Liver (tissue), 9 donors: Measurements from ENCODE around the gene KLHDC2. TPM values are rescaled to one million over a fixed set of nuclear protein-coding genes. Genes with fewer than 3 reads are reported as not detected.
A peak's percentile ranks its signal among the peaks of the same experiment; 100 is the strongest.

Experiments
- DNase-seq: peaks from one replicate; pipeline ENCODE4 v3.0.0-alpha.2; 2017; ENCODE audit warnings: low spot score
- H3K27ac ChIP-seq, 2 donors: one replicate each; pipeline ENCODE4 v1.7.0; 2013; ENCODE audit warnings: inconsistent platforms in 2 of 2, low read length in 2 of 2, control low read depth in 1 of 2, low read depth in 1 of 2, mild to moderate bottlenecking in 1 of 2
- H3K27me3 ChIP-seq, 4 donors: one replicate each; pipeline versions ENCODE4 v1.6.1 to v1.7.0; 2013; ENCODE audit warnings: low read length in 3 of 4, inconsistent platforms in 1 of 4, mild to moderate bottlenecking in 1 of 4, moderate library complexity in 1 of 4; ENCODE audit not compliant: control insufficient read depth in 4 of 4, insufficient read depth in 4 of 4
- H3K36me3 ChIP-seq, 4 donors: one replicate each; pipeline versions ENCODE4 v1.6.1 to v1.7.0; 2013; ENCODE audit warnings: low read length in 3 of 4, mild to moderate bottlenecking in 3 of 4, low read depth in 1 of 4, moderate library complexity in 1 of 4; ENCODE audit not compliant: control insufficient read depth in 4 of 4, insufficient read depth in 3 of 4
- H3K4me1 ChIP-seq, 4 donors: one replicate each; pipeline versions ENCODE4 v1.6.1 to v1.7.0; 2013; ENCODE audit warnings: low read length in 3 of 4, mild to moderate bottlenecking in 3 of 4, moderate library complexity in 1 of 4; ENCODE audit not compliant: control insufficient read depth in 4 of 4, insufficient read depth in 4 of 4
- H3K4me3 ChIP-seq, 3 donors: one replicate each; pipeline versions ENCODE4 v1.6.1 to v1.7.0; 2013; ENCODE audit warnings: low read length in 3 of 3, control low read depth in 1 of 3, low read depth in 1 of 3, mild to moderate bottlenecking in 1 of 3
- H3K9ac ChIP-seq, 2 donors: one replicate each; pipeline ENCODE4 v1.7.0; 2013; ENCODE audit warnings: low read length in 2 of 2, mild to moderate bottlenecking in 2 of 2, moderate library complexity in 2 of 2, control low read depth in 1 of 2, low read depth in 1 of 2
- H3K9me3 ChIP-seq, 4 donors: one replicate each; pipeline versions ENCODE4 v1.6.1 to v1.7.0; 2013; ENCODE audit warnings: low read length in 3 of 4; ENCODE audit not compliant: control insufficient read depth in 4 of 4
- EGR1 ChIP-seq, 2 donors: IDR thresholded peaks; 2 replicates each; pipeline ENCODE4 v1.6.1; 2016 to 2018; ENCODE audit warnings: antibody characterized with exemption in 2 of 2, low read depth in 2 of 2
- FOXA1 ChIP-seq: IDR thresholded peaks from 2 replicates; pipeline ENCODE4 v1.6.1; 2016; ENCODE audit warnings: antibody characterized with exemption
- FOXA2 ChIP-seq: IDR thresholded peaks from 2 replicates; pipeline ENCODE4 v1.6.1; 2016; ENCODE audit warnings: antibody characterized with exemption
- GABPA ChIP-seq, 2 donors: IDR thresholded peaks in 1 of 2; conservative IDR thresholded peaks in 1 of 2; 2 replicates each; pipeline ENCODE4 v1.6.1; 2016; ENCODE audit warnings: antibody characterized with exemption in 2 of 2, mild to moderate bottlenecking in 1 of 2, moderate library complexity in 1 of 2
- HNF4A ChIP-seq, 2 donors: conservative IDR thresholded peaks; 2 replicates each; pipeline ENCODE4 v1.6.1; 2016; ENCODE audit warnings: antibody characterized with exemption in 2 of 2, mild to moderate bottlenecking in 2 of 2
- HNF4G ChIP-seq: IDR thresholded peaks from 2 replicates; pipeline ENCODE4 v1.6.1; 2016; ENCODE audit warnings: antibody characterized with exemption
- JUND ChIP-seq, 2 donors: IDR thresholded peaks; 2 replicates each; pipeline ENCODE4 v1.6.1; 2016; ENCODE audit warnings: antibody characterized with exemption in 2 of 2
- NR2F2 ChIP-seq: IDR thresholded peaks from 2 replicates; pipeline ENCODE4 v1.6.1; 2016; ENCODE audit warnings: antibody characterized with exemption
- RAD21 ChIP-seq, 2 donors: IDR thresholded peaks; 2 replicates each; pipeline ENCODE4 v1.6.1; 2016; ENCODE audit warnings: antibody characterized with exemption in 2 of 2, mild to moderate bottlenecking in 2 of 2
- RXRA ChIP-seq, 2 donors: IDR thresholded peaks; 2 replicates each; pipeline ENCODE4 v1.6.1; 2017 to 2018; ENCODE audit warnings: antibody characterized with exemption in 2 of 2, mild to moderate bottlenecking in 1 of 2
- SP1 ChIP-seq: IDR thresholded peaks from 2 replicates; pipeline ENCODE4 v1.6.1; 2018; ENCODE audit warnings: antibody characterized with exemption, mild to moderate bottlenecking
- TAF1 ChIP-seq: conservative IDR thresholded peaks from 2 replicates; pipeline ENCODE4 v1.6.1; 2016; ENCODE audit warnings: antibody characterized with exemption, mild to moderate bottlenecking
- WGBS: extraction: QIAGEN DNeasy Blood & Tissue Kit; methylation state at CpG from one replicate; pipeline ENCODE4 v1.1.7; 2013; 5-methylcytosine and 5-hydroxymethylcytosine counted together
- polyA plus RNA-seq, 2 donors: library from polyadenylated mRNA; stranded (reverse) in 1 of 2; unstranded in 1 of 2; fragments of 200-250 nt in 1 of 2; fragments of >200 nt in 1 of 2; fragmentation: Nextera tagmentation in 1 of 2; extraction: Ambion mirVana in 1 of 2; gene quantifications; one replicate each; pipeline versions ENCODE4 v1.2.1 to v1.2.3, GENCODE V29; 2013 to 2015
- total RNA-seq, 2 donors: library from RNA; depleted of rRNA; stranded (reverse); fragments of >200 nt; gene quantifications; one replicate each; pipeline ENCODE4 v1.2.3, GENCODE V29; 2014
- TF ChIP-seq, protein P1 (sequence below): fragments of 150-350 bp; IDR thresholded peaks from 2 replicates; pipeline ENCODE4 v1.5.1; 2017; ENCODE audit warnings: improper control_type of control experiment, low read depth, low read length; ENCODE audit not compliant: missing input control
- TF ChIP-seq, protein P2 (sequence below): IDR thresholded peaks from 2 replicates; pipeline ENCODE4 v1.6.1; 2016; ENCODE audit warnings: antibody characterized with exemption
- TF ChIP-seq, protein P3 (sequence below): IDR thresholded peaks from 2 replicates; pipeline ENCODE4 v1.6.1; 2016; ENCODE audit warnings: antibody characterized with exemption
- donor health status: healthy.
- donor health status: healthy.
- donor health status: healthy.
- donor health status: healthy.
- donor health status: healthy.

KLHDC2 gene
- total and polyA plus RNA-seq, 4 donors = 41.1 to 99.0 (median 89.0) TPM

DNA sequence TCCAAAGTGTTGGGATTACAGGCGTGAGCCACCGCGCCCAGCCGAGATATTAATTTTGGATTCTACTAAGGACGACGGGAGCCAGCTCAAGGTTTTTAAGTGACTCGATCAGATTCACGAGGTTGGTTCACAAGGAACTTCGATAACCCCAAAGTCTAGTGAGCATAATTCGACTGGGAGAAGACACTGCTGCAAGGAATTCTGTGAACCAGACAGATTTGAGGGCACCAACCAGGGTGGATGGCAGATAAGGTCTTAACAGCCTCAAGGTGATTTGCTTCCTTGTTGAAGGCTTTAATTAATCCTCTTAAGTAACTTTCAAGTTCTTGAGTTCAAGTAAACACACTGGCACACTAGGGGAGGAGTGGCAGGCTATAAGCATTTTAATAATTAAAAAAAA, 1.1 kb upstream of the KLHDC2 start:
- Histone ChIP-seq H3K4me1 (peaks cover 4 to 28% (median 15%) of the 10 kb centered on the region in 4 donors), H3K36me3 (no peaks in the 10 kb centered on the region), H3K27ac (peak overlapping the region; percentile 98 to 99), H3K9ac (peak overlapping the region; percentile 93 to 95), H3K4me3 (peak overlapping the region; percentile 56 to 95 (median 69)), H3K27me3 (no peaks in the 10 kb centered on the region), H3K9me3 (no peaks in the 10 kb centered on the region)
- 78% methylated on average over 10 of the region's 10 CpGs for WGBS
- no peak for TF ChIP-seq FOXA2
- no peak for TF ChIP-seq RXRA (IDR thresholded peaks at IDR 0.05)
- no peak for TF ChIP-seq HNF4A (conservative IDR thresholded peaks at IDR 0.05)
- no peak for TF ChIP-seq GABPA (IDR thresholded peaks at IDR 0.05 in 1 of 2, conservative IDR thresholded peaks at IDR 0.05 in 1 of 2)
- TF ChIP-seq, protein P1, sequence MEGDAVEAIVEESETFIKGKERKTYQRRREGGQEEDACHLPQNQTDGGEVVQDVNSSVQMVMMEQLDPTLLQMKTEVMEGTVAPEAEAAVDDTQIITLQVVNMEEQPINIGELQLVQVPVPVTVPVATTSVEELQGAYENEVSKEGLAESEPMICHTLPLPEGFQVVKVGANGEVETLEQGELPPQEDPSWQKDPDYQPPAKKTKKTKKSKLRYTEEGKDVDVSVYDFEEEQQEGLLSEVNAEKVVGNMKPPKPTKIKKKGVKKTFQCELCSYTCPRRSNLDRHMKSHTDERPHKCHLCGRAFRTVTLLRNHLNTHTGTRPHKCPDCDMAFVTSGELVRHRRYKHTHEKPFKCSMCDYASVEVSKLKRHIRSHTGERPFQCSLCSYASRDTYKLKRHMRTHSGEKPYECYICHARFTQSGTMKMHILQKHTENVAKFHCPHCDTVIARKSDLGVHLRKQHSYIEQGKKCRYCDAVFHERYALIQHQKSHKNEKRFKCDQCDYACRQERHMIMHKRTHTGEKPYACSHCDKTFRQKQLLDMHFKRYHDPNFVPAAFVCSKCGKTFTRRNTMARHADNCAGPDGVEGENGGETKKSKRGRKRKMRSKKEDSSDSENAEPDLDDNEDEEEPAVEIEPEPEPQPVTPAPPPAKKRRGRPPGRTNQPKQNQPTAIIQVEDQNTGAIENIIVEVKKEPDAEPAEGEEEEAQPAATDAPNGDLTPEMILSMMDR = no peak
- TF ChIP-seq NR2F2 = no peak
- TF ChIP-seq EGR1 (IDR thresholded peaks at IDR 0.05; ENCODE audit: low read depth in 2 of 2) = no peak
- TF ChIP-seq TAF1 = no peak
- TF ChIP-seq, protein P2, sequence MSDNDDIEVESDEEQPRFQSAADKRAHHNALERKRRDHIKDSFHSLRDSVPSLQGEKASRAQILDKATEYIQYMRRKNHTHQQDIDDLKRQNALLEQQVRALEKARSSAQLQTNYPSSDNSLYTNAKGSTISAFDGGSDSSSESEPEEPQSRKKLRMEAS = no peak
- TF ChIP-seq FOXA1 = no peak
- TF ChIP-seq SP1 = no peak
- no peak for TF ChIP-seq HNF4G
- TF ChIP-seq, protein P3, sequence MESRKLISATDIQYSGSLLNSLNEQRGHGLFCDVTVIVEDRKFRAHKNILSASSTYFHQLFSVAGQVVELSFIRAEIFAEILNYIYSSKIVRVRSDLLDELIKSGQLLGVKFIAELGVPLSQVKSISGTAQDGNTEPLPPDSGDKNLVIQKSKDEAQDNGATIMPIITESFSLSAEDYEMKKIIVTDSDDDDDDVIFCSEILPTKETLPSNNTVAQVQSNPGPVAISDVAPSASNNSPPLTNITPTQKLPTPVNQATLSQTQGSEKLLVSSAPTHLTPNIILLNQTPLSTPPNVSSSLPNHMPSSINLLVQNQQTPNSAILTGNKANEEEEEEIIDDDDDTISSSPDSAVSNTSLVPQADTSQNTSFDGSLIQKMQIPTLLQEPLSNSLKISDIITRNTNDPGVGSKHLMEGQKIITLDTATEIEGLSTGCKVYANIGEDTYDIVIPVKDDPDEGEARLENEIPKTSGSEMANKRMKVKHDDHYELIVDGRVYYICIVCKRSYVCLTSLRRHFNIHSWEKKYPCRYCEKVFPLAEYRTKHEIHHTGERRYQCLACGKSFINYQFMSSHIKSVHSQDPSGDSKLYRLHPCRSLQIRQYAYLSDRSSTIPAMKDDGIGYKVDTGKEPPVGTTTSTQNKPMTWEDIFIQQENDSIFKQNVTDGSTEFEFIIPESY = no peak
- TF ChIP-seq JUND (IDR thresholded peaks at IDR 0.05) = no peak
- no peak for DNase-seq

GRCh38 chr14:49767270-49767570, 733 bp upstream of the KLHDC2 start:
- Histone ChIP-seq H3K27me3 (no peaks in the 10 kb centered on the region), H3K27ac (peak overlapping the region; percentile 98 to 99), H3K4me3 (peak overlapping the region; percentile 56 to 95 (median 69)), H3K9ac (peak overlapping the region; percentile 93 to 95), H3K9me3 (no peaks in the 10 kb centered on the region), H3K4me1 (peaks cover 4 to 31% (median 16%) of the 10 kb centered on the region in 4 donors), H3K36me3 (no peaks in the 10 kb centered on the region)
- no peak for DNase-seq
- TF ChIP-seq, protein P1 = no peak
- TF ChIP-seq, protein P2 = no peak
- TF ChIP-seq HNF4G (no peak), SP1 (no peak), RXRA (IDR thresholded peaks at IDR 0.05) (no peak), GABPA (IDR thresholded peaks at IDR 0.05 in 1 of 2, conservative IDR thresholded peaks at IDR 0.05 in 1 of 2) (no peak), HNF4A (conservative IDR thresholded peaks at IDR 0.05) (no peak), RAD21 (IDR thresholded peaks at IDR 0.05) (no peak), EGR1 (IDR thresholded peaks at IDR 0.05; ENCODE audit: low read depth in 2 of 2) (no peak), TAF1 (no peak), FOXA2 (no peak)
- TF ChIP-seq, protein P3 = no peak
- under 1% methylated on average over 9 of the region's 9 CpGs for WGBS
